D341Med (cell line): Measurements from ENCODE around the gene HSPA4.
"Not testable (repeated sequence)": the region's sequence is repeated elsewhere in the genome, so short reads cannot be mapped to it uniquely, and the experiment has no call there.

Experiments used
- DNase-seq: peaks from one replicate; pipeline ENCODE4 v3.0.0; 2012; ENCODE audit warnings: low spot score

HSPA4 gene

DNA sequence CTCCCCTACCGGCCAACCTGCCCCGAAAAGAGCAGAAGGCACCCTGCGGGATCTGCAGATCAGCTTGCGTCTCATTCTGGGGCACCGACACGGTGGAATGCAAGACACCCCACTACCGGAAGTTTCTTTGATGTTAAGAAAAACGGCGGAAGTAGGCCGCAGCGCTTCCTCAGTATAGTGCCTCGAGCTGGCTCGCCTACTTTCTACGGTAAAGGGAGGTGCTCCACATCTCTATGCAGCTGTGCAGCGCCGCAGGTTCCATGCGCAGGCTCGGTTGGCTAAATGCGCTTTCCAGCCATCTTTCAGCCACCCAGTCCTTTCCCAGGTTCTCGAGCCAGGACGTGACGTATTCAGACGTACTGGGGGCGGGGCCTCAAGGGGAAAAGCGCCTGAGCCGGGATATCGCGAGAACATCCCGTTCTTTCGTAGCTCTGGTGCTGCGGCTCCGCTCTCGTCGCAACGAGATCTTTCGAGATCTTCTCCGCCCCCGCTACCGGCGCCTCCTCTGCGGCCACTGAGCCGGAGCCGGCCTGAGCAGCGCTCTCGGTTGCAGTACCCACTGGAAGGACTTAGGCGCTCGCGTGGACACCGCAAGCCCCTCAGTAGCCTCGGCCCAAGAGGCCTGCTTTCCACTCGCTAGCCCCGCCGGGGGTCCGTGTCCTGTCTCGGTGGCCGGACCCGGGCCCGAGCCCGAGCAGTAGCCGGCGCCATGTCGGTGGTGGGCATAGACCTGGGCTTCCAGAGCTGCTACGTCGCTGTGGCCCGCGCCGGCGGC, at the start of gene HSPA4:
TSS of gene HSPA4 (plus strand) at position 472 of the 775 bp plus-strand sequence. CDS start at position 710, 238 bp downstream.
- peak; percentile 94 for DNase-seq

DNA sequence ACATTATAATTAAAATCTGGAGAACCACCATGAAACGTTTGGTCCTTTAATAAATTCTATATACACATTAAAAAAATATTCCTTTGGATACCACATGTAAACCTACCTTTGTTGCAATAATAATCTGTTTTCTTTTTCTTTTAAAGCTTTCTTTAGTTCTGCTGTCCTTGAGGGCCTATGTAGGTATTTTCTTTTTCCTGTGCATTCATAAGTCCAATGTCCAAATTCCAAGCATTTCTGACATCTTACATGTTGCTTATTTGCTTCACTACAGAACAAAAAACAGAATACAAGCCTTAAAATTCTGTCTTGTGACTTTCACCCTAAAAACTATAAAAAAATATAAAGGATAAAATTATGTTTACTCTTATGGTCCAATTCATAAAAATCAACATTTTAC, 45.2 kb upstream of the HSPA4 start:
- DNase-seq, result no peak

DNA sequence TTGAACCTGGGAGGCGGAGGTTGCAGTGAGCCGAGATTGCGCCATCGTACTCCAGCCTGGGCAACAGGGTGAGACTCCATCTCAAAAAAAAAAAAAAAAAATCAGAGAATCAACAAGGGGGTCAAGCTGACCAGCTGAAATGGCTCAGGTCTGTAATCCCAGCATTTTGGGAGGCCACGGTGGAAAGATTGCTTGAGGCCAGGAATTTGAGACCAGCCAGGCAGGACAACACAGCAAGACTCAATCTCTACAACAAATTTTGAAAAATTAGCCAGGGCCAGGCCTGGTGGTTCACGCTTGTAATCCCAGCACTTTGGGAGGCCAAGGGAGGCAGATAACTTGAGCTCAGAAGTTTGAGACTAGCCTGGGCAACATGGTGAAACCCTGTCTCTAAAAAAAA, 43.4 kb upstream of the HSPA4 start:
- not testable (repeated sequence) for DNase-seq

DNA sequence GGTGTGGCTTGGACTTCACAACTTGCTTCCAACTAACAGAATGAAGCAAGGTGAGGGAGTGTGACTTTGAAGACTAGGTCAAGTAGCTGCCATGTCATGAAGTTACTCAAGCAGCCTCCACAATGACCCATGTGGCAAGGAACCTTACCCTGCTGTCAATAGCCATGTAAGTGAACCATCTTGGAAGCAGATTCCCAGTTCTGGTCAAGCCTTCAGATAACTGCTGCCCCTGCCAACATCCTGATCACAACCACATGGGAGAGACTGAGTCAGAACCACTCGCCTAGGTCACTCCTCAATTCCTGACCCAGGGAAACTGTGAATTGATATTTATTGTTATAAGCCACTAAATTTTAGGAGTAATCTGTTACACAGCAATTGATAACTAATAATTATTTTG, 36.3 kb upstream of the HSPA4 start:
- no peak for DNase-seq

DNA sequence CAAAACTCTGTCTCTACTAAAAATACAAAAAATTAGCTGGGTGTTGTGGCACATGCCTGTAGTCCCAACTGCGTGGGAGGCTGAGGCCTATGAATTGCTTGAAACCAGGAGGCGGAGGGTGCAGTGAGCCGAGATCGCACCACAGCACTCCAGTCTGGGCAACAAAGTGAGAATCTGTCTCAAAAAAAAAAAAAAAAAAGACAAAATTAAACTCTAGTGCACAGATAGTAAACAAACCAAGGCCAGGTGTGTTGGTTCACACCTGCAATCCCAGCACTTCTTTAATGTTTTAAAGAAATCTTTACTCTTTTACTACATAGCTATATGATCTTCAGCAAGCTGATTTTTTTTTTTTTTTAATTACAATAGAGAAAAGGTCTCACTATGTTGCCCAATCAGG, 33.8 kb upstream of the HSPA4 start:
- DNase-seq, result no peak

DNA sequence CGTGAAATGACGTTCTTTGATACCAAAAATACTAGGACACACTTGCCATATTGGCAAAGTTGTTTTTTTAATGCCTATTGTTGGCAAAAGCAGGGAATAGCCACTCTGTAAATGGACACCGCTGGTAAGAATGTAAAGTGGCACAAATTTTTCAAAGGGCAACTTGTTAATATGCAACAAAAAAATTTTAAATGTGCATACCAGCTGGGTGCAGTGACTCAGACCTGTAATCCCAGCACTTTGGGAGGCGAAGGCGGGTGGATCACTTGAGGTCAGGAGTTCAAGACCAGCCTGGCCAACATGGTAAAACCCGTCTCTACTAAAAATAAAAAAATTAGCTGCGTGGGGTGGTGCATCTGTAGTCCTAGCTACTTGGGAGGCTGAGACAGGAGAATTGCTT, 32.3 kb upstream of the HSPA4 start:
- DNase-seq, result not testable (repeated sequence)

DNA sequence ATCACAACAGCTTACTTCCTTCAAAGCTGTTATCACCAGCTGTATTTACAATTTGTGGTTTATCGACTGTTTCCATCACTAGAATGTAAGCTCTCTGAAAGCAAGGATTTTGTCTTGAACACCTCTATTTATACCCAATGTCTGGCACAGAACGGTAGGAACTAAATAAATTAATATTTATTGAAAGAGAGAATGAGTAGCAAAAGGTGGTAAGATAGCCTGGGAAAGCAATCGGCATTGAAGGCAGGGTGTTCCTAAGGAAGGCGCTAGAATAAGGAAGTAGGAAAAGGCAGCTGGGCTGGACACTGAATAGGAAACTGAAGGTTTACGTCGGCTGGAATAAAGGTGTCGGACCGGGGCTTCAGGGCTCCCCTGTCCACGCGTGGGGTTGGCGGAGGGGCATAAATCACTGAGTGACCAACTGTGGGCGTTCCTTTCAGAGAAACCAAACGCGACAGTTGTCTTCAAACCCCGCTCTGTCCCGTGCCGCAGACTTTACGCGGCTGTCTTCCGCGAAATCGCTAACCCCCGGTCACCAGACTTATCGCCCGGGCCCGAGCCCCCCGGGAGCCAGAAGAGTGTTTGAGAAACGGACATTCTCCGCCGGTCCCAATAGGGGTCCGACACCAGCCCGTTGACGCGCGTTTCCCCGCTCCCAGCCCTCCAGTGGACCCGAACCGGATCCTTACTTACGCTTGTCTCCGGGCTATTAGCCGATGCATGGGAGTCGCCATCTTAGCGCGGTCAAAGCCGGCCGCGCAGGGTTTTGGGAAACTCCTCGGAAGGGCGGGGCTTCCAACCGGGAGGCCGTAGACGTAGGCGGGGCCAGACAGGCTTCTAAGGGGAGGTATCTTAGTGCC, 25.8 kb upstream of the HSPA4 start, which contains the start of gene ZCCHC10:
TSS of gene ZCCHC10 (minus strand) at position 746 of the 860 bp plus-strand sequence. CDS start at position 734, 12 bp downstream.
- DNase-seq, result peak; percentile 93

DNA sequence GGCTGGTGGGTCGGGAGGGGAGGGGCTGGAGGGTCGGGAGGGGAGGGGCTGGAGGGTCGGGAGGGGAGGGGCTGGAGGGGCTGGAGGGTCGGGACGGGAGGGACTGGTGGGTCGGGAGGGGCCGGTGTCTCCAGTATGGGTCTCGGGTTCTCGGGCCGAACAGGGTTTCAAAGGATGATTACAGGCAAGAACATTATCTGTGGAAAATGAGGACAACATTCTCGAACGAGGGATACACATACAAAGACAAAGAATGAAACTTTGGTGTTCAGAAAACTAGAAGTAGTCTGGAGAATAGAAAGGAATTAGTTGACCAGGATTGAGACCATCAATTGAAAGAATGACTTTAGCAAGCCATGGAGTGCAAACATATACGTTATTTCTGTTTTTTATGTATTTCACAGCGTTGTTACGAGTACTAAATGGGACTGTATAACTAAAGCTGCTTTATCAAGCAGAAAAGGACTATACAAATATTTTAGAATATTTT, 25.1 kb upstream of the HSPA4 start:
- no peak for DNase-seq

DNA sequence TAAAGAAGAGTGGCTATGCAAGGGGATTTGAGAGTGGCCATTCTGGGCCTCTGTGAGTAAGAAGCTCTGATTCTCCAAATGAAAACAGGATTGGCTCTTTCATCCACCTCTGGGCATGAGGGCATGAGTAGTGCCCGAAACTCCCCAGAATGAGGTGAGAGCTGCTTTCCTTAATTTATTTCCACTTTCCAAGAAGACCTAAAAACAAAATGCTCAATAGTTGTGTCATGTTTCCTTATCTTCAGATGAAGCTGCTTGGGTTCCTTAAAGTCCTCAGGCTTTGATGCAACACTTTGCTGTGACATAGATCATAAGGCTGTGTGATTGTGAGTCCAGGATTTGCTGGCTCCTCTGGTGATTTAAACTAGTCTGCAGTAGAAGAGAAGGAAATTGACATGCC, 22.4 kb upstream of the HSPA4 start:
- no peak for DNase-seq

DNA sequence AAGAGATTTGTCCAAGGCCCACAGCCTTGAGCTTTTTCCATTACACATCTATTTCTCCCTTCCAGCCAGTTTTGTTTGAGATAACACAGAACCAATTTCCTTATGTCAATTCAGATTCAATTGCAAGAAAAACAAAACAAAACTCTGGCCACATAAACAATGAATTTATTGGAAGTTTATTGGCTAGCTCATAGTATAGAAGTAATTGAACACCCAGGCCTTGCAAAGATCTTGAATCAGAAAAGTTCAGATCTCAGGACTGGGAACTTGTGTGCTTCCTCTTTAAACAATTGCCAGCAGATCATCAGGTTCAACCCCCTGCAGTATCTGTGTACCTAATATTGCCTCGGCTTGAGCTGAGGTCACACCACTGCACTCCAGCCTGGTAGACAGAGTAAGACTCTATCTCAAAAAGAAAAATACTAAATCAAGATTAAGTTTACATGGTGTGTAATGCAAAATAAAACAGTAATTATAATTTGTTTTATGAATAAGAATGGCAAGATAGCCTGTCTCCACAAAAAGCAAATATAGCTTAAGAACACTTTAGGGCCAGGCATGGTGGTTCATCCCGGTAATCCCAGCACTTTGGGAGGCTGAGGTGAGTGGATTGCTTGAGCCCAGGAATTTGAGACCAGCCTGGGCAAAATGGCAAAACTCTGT, 21.3 kb upstream of the HSPA4 start:
- no peak for DNase-seq

DNA sequence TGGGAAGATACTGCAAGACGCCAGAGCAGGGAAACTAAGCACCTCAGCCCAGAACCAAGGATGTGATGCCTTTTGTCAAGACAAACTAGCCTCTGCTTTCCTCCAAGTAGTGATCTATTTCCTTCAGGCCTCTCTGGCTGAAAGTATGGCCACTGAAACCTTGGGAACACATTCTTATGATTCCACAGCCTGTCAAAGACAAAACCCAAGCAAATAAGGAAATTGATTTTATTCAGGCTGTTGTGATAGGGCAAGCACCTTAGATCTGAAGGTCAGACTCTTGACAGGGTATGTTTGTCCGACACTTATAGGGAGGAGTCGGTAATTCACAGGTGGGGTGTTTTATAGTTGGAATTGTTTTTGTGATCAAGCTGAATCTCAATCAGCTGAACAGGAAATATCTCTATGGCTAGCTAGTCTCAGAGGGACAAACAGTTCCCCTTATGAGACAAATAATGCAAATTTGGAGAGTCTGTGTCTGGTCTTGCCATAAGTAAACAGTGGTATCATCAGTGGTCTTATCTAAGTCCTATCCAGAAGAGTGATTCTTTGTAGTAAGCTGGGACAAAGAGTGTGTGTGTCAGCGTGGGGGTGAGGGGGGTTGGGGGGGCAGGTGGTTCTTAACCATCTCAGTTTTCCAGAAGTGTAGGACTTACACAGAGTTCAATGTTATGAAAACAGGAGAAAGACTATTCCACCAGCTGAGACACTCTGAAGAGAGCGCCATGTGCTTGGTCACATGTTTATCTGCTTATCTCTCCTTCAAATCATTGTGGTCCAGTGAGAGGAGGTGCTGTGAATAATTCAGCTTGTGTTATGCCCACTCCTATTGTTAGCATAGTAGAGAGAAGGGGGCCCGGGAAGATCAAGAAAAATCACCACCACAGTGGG, 18.7 kb upstream of the HSPA4 start:
- no peak for DNase-seq

DNA sequence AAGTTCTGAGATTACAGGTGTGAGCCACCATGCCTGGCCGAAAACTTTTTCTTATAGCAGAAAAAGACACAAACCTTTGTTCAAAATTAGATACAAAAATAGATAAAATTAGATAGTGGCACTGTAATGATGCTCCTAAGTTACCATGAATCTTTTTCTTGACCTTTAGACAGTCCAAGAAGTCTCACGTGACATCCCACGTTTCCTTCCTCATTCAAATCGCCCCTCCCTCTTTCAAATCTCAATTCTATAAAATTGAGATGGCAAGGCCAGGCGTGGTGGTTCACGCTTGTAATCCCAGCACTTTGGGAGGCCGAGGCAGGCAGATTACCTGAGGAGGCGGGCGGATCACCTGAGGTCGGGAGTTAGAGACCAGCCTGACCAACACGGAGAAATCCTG, 17.7 kb upstream of the HSPA4 start:
- DNase-seq, result no peak

DNA sequence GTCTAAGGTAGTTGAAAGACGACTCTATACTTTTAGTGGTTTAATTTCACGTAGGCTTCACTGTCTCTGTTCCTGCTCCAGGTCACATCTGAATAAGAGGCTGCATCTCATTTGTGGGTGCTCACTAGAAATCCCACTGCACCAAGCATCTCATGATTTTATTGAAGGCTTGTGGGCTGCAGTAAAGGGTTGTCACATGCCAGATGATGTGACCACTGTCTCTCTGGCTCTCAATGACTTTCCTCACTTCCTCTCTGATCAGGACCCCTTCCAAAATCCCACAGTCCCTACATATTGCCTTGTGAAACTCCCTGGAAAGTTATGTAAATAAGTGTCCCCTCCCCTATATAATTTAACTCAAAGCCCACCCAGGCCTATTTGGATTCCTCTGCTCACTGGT, 16.6 kb upstream of the HSPA4 start:
- DNase-seq, result no peak

DNA sequence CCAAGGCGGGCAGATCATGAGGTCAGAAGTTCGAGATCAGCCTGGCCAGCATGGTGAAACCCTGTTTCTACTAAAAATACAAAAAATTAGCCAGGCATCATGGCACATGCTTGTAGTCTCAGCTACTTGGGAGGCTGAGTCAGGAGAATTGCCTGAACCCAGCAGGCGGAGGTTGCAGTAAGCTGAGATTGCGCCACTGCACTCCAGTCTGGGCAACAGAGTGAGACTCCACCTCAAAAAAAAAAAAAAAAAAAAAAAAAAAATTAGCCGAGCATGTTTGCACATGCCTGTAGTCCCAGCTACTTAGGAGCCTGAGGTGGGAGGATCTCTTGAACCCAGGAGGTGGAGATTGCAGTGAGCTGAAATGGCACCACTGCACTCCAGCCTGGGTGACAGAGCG, 15.1 kb upstream of the HSPA4 start:
- not testable (repeated sequence) for DNase-seq

DNA sequence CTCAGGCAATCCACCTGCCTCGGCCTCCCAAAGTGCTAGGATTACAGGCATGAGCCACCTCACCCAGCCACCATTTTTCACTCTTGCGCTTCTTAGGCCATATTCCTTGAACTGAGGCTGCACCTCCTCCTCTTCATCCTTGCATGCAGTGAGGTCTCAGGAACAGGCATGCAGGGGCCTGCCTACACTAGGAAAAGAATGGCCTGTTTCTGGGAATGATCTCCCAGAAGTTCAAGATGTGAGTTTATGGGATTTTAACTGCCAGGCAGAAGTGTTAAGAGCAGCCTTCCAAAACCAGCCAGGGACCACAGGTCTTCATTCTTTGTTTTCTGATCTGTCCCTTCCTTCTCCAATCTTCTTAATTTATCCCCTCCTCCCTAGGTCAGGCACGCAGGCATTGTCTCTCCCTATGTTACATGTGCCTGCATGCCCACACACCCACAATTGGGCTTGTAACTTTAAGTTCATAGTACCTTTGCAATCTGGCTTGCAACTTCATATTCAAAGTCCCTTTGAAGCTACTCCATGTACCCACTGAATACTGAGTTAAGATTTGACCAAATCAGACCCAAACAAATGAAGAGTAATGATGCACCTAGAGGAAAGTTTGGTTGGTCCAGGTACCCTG, 10.5 kb upstream of the HSPA4 start:
- no peak for DNase-seq

DNA sequence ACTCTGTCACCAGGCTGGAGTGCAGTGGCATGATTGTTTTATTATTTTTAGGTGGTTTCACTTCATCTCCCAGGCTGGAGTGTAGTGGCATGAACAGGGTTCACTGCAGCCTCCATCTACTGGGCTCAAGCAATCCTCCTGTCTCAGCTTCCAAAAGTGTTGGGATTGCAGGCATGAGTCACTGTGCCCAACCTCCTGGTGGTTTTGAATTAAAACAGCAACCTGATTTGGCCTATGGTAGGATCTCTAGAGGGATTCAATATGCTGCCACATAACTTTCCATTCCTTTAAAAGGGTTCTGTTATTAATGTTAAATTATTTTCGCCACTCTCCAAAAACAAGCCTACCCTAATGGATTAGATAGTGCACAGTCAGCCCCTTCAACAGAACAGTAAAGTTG, 9.9 kb upstream of the HSPA4 start:
- DNase-seq, result no peak

DNA sequence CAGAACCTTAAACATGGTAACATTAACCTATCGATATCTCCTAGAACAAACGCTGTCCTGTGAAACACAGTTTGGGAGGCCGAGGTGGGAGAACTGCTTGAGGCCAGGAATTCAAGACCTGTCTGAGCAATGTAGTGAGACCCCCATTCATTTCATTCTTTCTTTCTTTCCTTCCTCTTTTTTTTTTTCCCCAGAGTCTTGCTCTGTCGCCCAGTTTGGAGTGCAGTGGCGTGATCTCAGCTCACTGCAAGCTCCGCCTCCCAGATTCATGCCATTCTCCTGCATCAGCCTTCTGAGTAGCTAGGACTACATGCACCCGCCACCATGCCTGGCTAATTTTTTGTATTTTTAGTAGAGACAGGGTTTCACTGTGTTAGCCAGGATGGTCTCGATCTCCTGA, 5.3 kb upstream of the HSPA4 start:
- not testable (repeated sequence) for DNase-seq

DNA sequence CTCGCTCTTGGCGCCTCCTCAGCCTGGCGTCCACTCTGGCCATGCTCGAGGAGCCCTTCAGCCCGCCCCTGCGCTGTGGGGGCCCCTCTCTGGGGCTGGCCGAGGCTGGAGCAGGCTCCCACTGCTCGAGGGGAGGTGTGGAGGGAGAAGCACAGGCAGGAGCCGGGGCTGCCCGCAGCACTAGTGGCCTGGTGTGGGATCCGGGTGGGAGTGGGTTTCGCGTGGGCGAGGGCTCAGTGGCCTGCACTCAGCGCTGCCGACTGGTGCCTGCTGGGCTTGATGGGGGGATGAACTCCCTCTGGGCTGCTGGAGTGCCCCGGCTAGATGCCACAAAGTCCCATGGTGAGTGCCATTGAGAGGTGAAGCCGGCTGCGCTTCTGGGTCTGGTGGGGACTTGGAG, 4.4 kb upstream of the HSPA4 start:
- DNase-seq, result no peak

DNA sequence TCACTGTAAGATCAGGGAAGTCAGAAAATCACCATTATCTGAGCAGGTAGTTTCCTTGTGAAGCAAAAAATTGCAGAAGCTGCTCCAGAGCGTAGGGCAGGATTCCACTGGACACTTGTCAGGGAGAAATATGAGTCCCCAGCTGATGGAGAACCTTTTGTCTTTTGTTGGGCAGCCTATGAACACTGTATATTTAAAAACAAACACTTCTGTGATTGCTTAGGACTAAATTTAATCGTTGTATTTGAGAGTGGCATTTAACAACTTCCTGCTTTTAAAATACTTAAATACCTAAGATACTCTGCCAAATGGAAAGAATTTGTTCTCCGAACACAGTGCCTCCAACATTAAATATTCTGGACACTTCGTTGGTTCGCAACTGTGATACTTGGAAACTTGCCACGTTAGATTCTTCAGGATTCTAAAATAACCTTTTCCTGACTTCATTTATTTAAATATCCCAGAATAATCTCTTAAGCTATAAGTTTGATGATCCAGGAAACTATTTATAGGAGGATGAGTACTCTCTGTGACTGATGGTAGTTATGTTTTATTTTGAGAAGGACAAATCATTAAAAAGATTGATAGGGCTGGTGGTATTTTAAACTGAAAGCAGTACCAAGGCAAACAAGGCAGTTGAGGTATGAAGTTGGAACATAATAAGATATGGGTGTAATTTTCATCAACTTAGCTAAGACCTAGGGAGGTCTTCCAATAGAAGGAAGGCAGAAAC, 2.7 kb upstream of the HSPA4 start:
- no peak for DNase-seq

DNA sequence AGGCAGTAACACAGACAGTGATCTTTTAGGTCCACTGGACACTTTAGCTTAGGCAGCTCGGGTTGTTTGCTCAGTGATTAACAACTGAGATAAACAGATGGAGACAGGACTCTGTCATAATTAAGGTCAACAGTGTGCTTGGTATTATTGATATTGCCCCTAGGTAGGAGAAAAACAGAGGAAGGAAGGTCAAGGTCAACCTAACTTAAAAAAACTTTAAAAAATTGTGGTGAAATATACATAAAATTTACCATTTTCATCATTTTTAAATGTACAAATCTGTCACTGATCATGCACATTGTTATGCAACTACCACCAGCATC, 2.1 kb upstream of the HSPA4 start:
- DNase-seq, result no peak
